Esophagus squamous epithelium (tissue), 5 donors: ENCODE results near the gene FAM81B. TPM values are rescaled to one million over a fixed set of nuclear protein-coding genes. Genes with fewer than 3 reads are reported as not detected.

ENCODE experiments used
- DNase-seq: peaks from one replicate; lab custom pipeline; 2025; lab: John Stamatoyannopoulos, UW
- H3K27ac ChIP-seq, 4 donors: fragments of 200-600 bp; sonication (generic); one replicate each; pipeline ENCODE4 v1.5.1; 2016 to 2019; ENCODE audit warnings: mild to moderate bottlenecking in 1 of 4
- H3K27me3 ChIP-seq, 4 donors: fragments of 200-600 bp; sonication (generic); 1 replicate in 3 of 4; 2 replicates in 1 of 4; pipeline versions ENCODE4 v1.5.1 to v1.6.0; 2017 to 2021; ENCODE audit warnings: antibody characterized with exemption in 1 of 4
- H3K36me3 ChIP-seq, 3 donors: fragments of 200-600 bp; sonication (generic); one replicate each; pipeline ENCODE4 v1.5.1; 2016 to 2019
- H3K4me1 ChIP-seq, 3 donors: fragments of 200-600 bp; sonication (generic); one replicate each; pipeline ENCODE4 v1.5.1; 2017 to 2019
- H3K4me3 ChIP-seq, 4 donors: fragments of 200-600 bp; sonication (generic); 1 replicate in 3 of 4; 2 replicates in 1 of 4; pipeline ENCODE4 v1.5.1; 2016 to 2019; ENCODE audit warnings: mild to moderate bottlenecking in 2 of 4, moderate library complexity in 1 of 4
- H3K9me3 ChIP-seq, 3 donors: fragments of 200-600 bp; sonication (generic); one replicate each; pipeline ENCODE4 v1.5.1; 2016 to 2019
- CTCF ChIP-seq, 6 experiments: fragments of 450-650 bp in 4 of 6; fragments of 200-600 bp in 2 of 6; sonication (generic) in 2 of 6; IDR thresholded peaks; one replicate each; pipeline ENCODE4 v1.5.1; 2016 to 2019; ENCODE audit warnings: antibody characterized with exemption in 6 of 6, mild to moderate bottlenecking in 4 of 6, moderate library complexity in 4 of 6
- POLR2A ChIP-seq, 4 donors: fragments of 450-650 bp; IDR thresholded peaks; one replicate each; pipeline ENCODE4 v1.6.1; 2017; ENCODE audit warnings: antibody characterized with exemption in 4 of 4, mild to moderate bottlenecking in 4 of 4, moderate library complexity in 3 of 4
- WGBS, 2 donors: methylation state at CpG; one replicate each; pipeline ENCODE4 v1.1.5; 2018; 5-methylcytosine and 5-hydroxymethylcytosine counted together
- intact Hi-C: fragments of 100-400 bp; cut with DNase I; formaldehyde crosslinking; loops from one replicate; pipeline ENCODE4 v1.15.0; 2022
- total RNA-seq, 4 donors: library from RNA; depleted of rRNA; stranded (reverse); fragments of >200 nt; gene quantifications; one replicate each; pipeline ENCODE4 v1.1.0, GENCODE V29; 2016
- donor health status: DM: yes; HTN: yes; CAD: no.

The FAM81B gene
- total RNA-seq, 4 donors from 2014 or later, result not detected

- no peaks in the 10 kb centered on the region for H3K27me3 ChIP-seq
- H3K9me3 ChIP-seq, result no peaks in the 10 kb centered on the region
- TF ChIP-seq CTCF (IDR thresholded peaks at IDR 0.05), result no peak
- no peak for TF ChIP-seq POLR2A (IDR thresholded peaks at IDR 0.05)
- no peaks in the 10 kb centered on the region for H3K36me3 ChIP-seq
- no peak for DNase-seq
- H3K4me1 ChIP-seq, result no peaks in the 10 kb centered on the region
- 81 to 83% methylated on average over 1 of the region's 1 CpG for WGBS, 2 donors
- intact Hi-C loops, result no loop called here
- H3K4me3 ChIP-seq, result no peak overlapping the region
- no peak overlapping the region for H3K27ac ChIP-seq
Measured at GRCh38 chr5:95424526-95424925, 33.4 kb downstream of the FAM81B start.

- no peaks in the 10 kb centered on the region for H3K9me3 ChIP-seq
- no peak for DNase-seq
- no peak overlapping the region for H3K27ac ChIP-seq
- no peaks in the 10 kb centered on the region for H3K36me3 ChIP-seq
- no peaks in the 10 kb centered on the region for H3K4me1 ChIP-seq
- no peaks in the 10 kb centered on the region for H3K27me3 ChIP-seq
- H3K4me3 ChIP-seq, result no peak overlapping the region
- WGBS, 2 donors, result 57 to 65% methylated on average over 5 of the region's 5 CpGs
- intact Hi-C loops, result no loop called here
- no peak for TF ChIP-seq POLR2A (IDR thresholded peaks at IDR 0.05)
- no peak for TF ChIP-seq CTCF (IDR thresholded peaks at IDR 0.05)
Measured at GRCh38 chr5:95426227-95426626, 35.1 kb downstream of the FAM81B start.

GRCh38 chr5:95432779-95433178, 41.6 kb downstream of the FAM81B start:
- Histone ChIP-seq H3K9me3 (no peaks in the 10 kb centered on the region), H3K27me3 (no peaks in the 10 kb centered on the region), H3K4me1 (no peaks in the 10 kb centered on the region), H3K4me3 (no peak overlapping the region), H3K36me3 (no peaks in the 10 kb centered on the region), H3K27ac (no peak overlapping the region)
- intact Hi-C loops, result no loop called here
- WGBS, 2 donors, result 84 to 94% methylated on average over 2 of the region's 2 CpGs
- DNase-seq, result no peak
- TF ChIP-seq CTCF (IDR thresholded peaks at IDR 0.05) (no peak), POLR2A (IDR thresholded peaks at IDR 0.05) (no peak)

- WGBS, 2 donors, result 24 to 31% methylated on average over 6 of the region's 6 CpGs
- Histone ChIP-seq H3K27me3 (peaks cover 0 to 17% (median 1%) of the 10 kb centered on the region in 4 donors), H3K4me1 (peaks cover 0 to 10% (median 0%) of the 10 kb centered on the region in 3 donors), H3K27ac (no peak overlapping the region), H3K9me3 (no peaks in the 10 kb centered on the region), H3K36me3 (no peaks in the 10 kb centered on the region), H3K4me3 (no peak overlapping the region)
- DNase-seq, result no peak
- TF ChIP-seq CTCF (IDR thresholded peaks at IDR 0.05), result no peak
- TF ChIP-seq POLR2A (IDR thresholded peaks at IDR 0.05), result no peak
- intact Hi-C loops, result no loop called here
Measured at GRCh38 chr5:95439801-95440493, 48.8 kb downstream of the FAM81B start.

- intact Hi-C loops, result no loop called here
- TF ChIP-seq POLR2A (IDR thresholded peaks at IDR 0.05) (no peak), CTCF (IDR thresholded peaks at IDR 0.05) (no peak)
Measured at GRCh38 chr5:95440825-95441224, 49.7 kb downstream of the FAM81B start.

More at GRCh38 chr5:95440825-95441224, 49.7 kb downstream of the FAM81B start:
- Histone ChIP-seq H3K27me3 (peaks cover 0 to 17% (median 1%) of the 10 kb centered on the region in 4 donors), H3K4me1 (peaks cover 0 to 10% (median 0%) of the 10 kb centered on the region in 3 donors), H3K36me3 (no peaks in the 10 kb centered on the region), H3K27ac (no peak overlapping the region), H3K4me3 (no peak overlapping the region), H3K9me3 (no peaks in the 10 kb centered on the region)
- DNase-seq, result no peak
- 40 to 42% methylated on average over 10 of the region's 10 CpGs for WGBS, 2 donors
